Peyer's patch (tissue), 4 donors: ENCODE data around the gene MAML2. TPM values are rescaled to one million over a fixed set of nuclear protein-coding genes. Genes with fewer than 3 reads are reported as not detected.

Experiments
- DNase-seq, 3 donors: peaks; one replicate each; pipeline ENCODE4 v3.0.0-alpha.2; 2017 to 2019
- H3K27ac ChIP-seq, 4 donors: fragments of 200-600 bp; sonication (generic); one replicate each; pipeline ENCODE4 v1.5.1; 2016 to 2019
- H3K27me3 ChIP-seq, 2 donors: fragments of 200-600 bp; sonication (generic); one replicate each; pipeline ENCODE4 v1.5.1; 2019
- H3K36me3 ChIP-seq, 3 donors: fragments of 200-600 bp; sonication (generic); one replicate each; pipeline ENCODE4 v1.5.1; 2016 to 2019
- H3K4me1 ChIP-seq, 4 donors: fragments of 200-600 bp; sonication (generic); one replicate each; pipeline ENCODE4 v1.5.1; 2016 to 2019
- H3K4me3 ChIP-seq, 4 donors: fragments of 200-600 bp; sonication (generic); 1 replicate in 3 of 4; 2 replicates in 1 of 4; pipeline ENCODE4 v1.5.1; 2016 to 2019; ENCODE audit warnings: mild to moderate bottlenecking in 1 of 4
- H3K9me3 ChIP-seq, 4 donors: fragments of 200-600 bp; sonication (generic); one replicate each; pipeline ENCODE4 v1.5.1; 2016 to 2019; ENCODE audit warnings: mild to moderate bottlenecking in 1 of 4
- POLR2A ChIP-seq, 2 donors: fragments of 450-650 bp; IDR thresholded peaks; one replicate each; pipeline ENCODE4 v1.5.1; 2017; ENCODE audit warnings: antibody characterized with exemption in 2 of 2, mild to moderate bottlenecking in 2 of 2, moderate library complexity in 2 of 2
- total RNA-seq, 4 donors: library from RNA; depleted of rRNA; stranded (reverse); fragments of >200 nt; gene quantifications; one replicate each; pipeline ENCODE4 v1.1.0, GENCODE V29; 2016
- TF ChIP-seq, protein P1 (sequence below), 6 experiments: fragments of 450-650 bp in 4 of 6; fragments of 200-600 bp in 2 of 6; sonication (generic) in 1 of 6; IDR thresholded peaks; one replicate each; pipeline ENCODE4 v1.5.1; 2017 to 2019; ENCODE audit warnings: antibody characterized with exemption in 6 of 6, mild to moderate bottlenecking in 3 of 6, moderate library complexity in 1 of 6

MAML2 gene
- total RNA-seq, 4 donors from 2014 or later = 8.4 to 60.2 (median 22.7) TPM

- Histone ChIP-seq H3K27ac (peak overlapping the region in 1 of 4 donors; percentile 37), H3K9me3 (no peaks in the 10 kb centered on the region), H3K36me3 (no peaks in the 10 kb centered on the region), H3K27me3 (no peaks in the 10 kb centered on the region), H3K4me1 (peaks cover 0 to 8% (median 3%) of the 10 kb centered on the region in 4 donors), H3K4me3 (no peak overlapping the region)
- TF ChIP-seq, protein P1, sequence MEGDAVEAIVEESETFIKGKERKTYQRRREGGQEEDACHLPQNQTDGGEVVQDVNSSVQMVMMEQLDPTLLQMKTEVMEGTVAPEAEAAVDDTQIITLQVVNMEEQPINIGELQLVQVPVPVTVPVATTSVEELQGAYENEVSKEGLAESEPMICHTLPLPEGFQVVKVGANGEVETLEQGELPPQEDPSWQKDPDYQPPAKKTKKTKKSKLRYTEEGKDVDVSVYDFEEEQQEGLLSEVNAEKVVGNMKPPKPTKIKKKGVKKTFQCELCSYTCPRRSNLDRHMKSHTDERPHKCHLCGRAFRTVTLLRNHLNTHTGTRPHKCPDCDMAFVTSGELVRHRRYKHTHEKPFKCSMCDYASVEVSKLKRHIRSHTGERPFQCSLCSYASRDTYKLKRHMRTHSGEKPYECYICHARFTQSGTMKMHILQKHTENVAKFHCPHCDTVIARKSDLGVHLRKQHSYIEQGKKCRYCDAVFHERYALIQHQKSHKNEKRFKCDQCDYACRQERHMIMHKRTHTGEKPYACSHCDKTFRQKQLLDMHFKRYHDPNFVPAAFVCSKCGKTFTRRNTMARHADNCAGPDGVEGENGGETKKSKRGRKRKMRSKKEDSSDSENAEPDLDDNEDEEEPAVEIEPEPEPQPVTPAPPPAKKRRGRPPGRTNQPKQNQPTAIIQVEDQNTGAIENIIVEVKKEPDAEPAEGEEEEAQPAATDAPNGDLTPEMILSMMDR (IDR thresholded peaks at IDR 0.05) = no peak
- TF ChIP-seq POLR2A (IDR thresholded peaks at IDR 0.05) = no peak
- DNase-seq = no peak
Observed at GRCh38 chr11:96235751-96236150, 107.2 kb downstream of the MAML2 start.

GRCh38 chr11:96234866-96235441 lies 108.0 kb downstream of the MAML2 start:
- no peak for DNase-seq
- TF ChIP-seq, protein P1 (IDR thresholded peaks at IDR 0.05) = no peak
- no peak for TF ChIP-seq POLR2A (IDR thresholded peaks at IDR 0.05)
- Histone ChIP-seq H3K4me1 (peaks cover 0 to 8% (median 3%) of the 10 kb centered on the region in 4 donors), H3K27ac (peak overlapping the region in 1 of 4 donors; percentile 37), H3K9me3 (no peaks in the 10 kb centered on the region), H3K36me3 (no peaks in the 10 kb centered on the region), H3K4me3 (no peak overlapping the region), H3K27me3 (no peaks in the 10 kb centered on the region)

DNA sequence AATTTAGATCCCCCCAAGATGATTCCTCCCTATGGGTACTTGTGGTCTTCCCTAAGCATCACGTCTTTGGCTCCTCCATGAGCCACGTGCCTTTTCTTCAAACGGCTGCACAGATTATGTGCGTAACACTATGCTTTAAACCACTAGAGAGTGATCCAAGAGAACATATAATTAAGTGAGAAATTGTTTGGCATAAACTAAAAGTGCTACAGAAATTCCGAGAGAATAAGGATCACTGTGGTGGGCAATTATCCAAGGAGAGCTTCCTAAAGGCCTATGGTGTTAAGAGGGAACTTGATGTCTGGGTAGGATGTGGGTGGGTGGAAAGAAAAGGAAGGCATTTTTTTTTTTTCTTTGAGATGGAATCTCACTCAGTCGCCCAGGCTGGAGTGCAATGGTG lies 110.9 kb downstream of the MAML2 start:
- TF ChIP-seq, protein P1 (IDR thresholded peaks at IDR 0.05) = no peak
- no peak for TF ChIP-seq POLR2A (IDR thresholded peaks at IDR 0.05)
- H3K36me3 ChIP-seq = no peaks in the 10 kb centered on the region
- H3K9me3 ChIP-seq = no peaks in the 10 kb centered on the region
- DNase-seq = no peak
- H3K27me3 ChIP-seq = no peaks in the 10 kb centered on the region
- H3K4me3 ChIP-seq = no peak overlapping the region
- no peak overlapping the region for H3K27ac ChIP-seq
- H3K4me1 ChIP-seq = peaks cover 0 to 6% (median 0%) of the 10 kb centered on the region in 4 donors

DNA sequence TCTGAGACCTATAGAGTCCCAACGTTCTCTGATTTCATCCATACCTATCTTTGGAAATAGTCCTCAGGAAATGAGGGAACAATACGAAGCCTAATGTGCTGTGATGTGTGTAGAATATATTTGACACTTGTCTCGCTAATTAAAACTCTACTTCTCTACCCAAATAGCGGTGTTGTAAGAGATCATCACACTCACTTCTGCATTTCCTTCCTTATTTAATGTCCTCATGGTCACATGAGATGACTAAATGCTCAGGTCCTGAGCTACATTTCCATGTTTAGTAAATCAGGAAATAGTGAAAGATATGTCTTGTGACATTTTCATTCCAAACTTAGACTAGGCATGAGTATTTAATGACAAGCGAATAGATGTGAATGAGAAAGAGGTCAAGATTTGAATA lies 112.3 kb downstream of the MAML2 start:
- no peaks in the 10 kb centered on the region for H3K27me3 ChIP-seq
- no peak overlapping the region for H3K4me3 ChIP-seq
- no peaks in the 10 kb centered on the region for H3K36me3 ChIP-seq
- TF ChIP-seq POLR2A (IDR thresholded peaks at IDR 0.05) = no peak
- TF ChIP-seq, protein P1 (IDR thresholded peaks at IDR 0.05) = no peak
- no peaks in the 10 kb centered on the region for H3K9me3 ChIP-seq
- no peak overlapping the region for H3K27ac ChIP-seq
- DNase-seq = no peak
- H3K4me1 ChIP-seq = peaks cover 0 to 2% (median 0%) of the 10 kb centered on the region in 4 donors

- Histone ChIP-seq H3K9me3 (no peaks in the 10 kb centered on the region), H3K27ac (peak overlapping the region in 3 of 4 donors; percentile 20 to 63 (median 40)), H3K4me1 (no peaks in the 10 kb centered on the region), H3K27me3 (no peaks in the 10 kb centered on the region), H3K4me3 (no peak overlapping the region), H3K36me3 (no peaks in the 10 kb centered on the region)
- TF ChIP-seq, protein P1 (IDR thresholded peaks at IDR 0.05) = no peak
- TF ChIP-seq POLR2A (IDR thresholded peaks at IDR 0.05) = no peak
- DNase-seq = no peak
Observed at GRCh38 chr11:96229354-96229977, 113.5 kb downstream of the MAML2 start.
